ENCODE results near the gene CDH26.
"Not testable (repeated sequence)": the region's sequence is repeated elsewhere in the genome, so short reads cannot be mapped to it uniquely, and the experiment has no call there.

Gene CDH26

DNA sequence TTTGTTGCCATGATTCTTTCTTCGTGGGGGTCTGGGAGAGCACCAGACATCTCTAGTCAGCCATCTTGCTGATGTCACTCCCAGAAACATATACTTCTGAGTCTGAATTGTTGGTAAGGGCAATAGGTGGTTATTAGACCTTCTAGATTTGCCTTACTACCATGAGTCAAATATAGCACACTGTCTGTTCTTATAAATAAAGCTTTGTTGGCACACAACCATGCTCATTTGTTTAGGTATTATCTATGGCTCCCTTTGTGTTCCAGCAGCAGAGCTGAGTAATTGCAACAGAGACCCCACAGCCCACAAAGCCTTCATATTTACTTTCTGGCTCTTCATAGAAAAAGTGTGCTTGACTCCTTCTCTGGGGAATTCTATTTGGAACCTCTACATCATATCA is 62.9 kb downstream of the CDH26 start:
- no peak for DNase-seq

DNA sequence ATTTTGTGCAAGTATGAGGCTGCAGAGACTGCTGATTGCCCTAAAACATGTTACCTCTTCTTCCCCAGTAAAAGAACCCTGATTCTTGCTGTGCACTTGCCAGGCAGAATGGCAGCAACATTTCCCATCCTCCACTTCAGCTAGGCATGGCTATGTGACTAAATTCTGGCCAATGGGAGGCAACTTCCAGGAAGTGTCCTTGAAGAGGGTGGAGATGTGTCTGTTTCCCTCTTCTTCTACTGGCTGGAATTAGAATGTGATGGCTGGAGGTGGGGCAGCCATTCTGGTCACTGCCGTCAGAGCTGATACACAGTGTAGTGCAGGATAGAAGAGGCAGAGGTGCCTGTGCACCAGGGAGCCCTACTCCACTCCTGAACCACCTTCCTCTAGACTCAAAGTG is 64.6 kb downstream of the CDH26 start:
- DNase-seq, result no peak

DNA sequence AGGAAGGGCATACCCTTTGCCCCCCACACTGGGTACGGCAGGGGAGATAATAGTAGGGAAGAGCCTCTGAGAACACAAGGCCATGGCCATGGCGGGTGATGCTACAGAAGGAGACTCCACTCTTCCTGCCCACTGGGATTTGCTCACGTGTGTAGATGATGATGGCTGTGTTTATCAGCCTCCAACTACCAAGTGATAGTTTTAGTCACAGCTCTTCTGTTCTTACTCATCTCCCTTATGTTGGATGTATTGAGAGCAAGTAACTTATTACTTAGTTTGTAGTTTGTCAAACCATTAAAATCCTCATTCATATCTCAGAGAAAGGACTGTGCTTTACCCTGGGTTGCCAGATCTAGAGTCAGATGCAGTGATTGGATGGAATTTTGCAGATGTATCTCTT is 66.0 kb downstream of the CDH26 start:
- no peak for DNase-seq

DNA sequence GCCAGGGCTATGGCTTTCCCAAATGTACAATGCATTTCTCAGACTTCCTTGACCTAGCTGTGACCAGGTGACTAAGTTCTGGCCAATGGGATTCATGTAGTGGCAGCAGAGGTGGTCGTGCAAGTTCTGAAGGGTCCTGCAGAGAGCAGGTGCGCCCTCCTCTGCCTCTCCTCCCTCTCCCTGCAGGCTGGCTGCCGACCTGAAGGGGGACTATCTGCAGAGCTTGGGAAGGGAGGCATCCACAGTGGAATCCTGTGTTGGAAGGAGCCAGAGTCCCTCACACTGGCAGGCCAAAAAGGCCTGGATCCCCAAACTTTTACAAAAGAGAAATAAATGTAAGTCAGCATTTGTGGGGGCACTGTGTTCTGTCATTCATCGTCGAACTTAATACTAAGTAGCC is 66.6 kb downstream of the CDH26 start:
- DNase-seq, result no peak

- DNase-seq, result no peak
Observed at GRCh38 chr20:60026010-60026409, 67.8 kb downstream of the CDH26 start.

- no peak for DNase-seq
Observed at GRCh38 chr20:60030471-60030870, 72.2 kb downstream of the CDH26 start.

DNA sequence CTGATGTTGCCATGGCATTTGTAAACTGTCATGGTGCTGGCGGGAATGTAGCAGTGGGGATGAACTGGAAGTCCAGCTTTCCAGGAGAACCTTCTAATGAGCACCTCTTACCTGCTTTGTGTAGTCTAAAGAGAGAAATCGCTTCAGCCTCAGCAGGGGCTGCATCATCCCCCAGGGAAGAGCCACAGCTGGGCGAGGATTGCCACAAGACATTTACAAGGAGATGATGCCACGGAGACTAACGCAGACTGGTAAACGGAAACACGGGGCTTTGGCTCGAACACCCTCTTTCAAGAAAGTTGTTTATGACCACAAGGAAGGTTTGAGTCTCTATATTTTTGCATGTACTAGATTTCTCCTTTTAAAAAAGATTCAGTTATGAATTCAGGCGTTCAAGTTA is 72.9 kb downstream of the CDH26 start:
- no peak for DNase-seq

GRCh38 chr20:60034231-60035110 is 76.2 kb downstream of the CDH26 start:
- DNase-seq, result no peak

DNA sequence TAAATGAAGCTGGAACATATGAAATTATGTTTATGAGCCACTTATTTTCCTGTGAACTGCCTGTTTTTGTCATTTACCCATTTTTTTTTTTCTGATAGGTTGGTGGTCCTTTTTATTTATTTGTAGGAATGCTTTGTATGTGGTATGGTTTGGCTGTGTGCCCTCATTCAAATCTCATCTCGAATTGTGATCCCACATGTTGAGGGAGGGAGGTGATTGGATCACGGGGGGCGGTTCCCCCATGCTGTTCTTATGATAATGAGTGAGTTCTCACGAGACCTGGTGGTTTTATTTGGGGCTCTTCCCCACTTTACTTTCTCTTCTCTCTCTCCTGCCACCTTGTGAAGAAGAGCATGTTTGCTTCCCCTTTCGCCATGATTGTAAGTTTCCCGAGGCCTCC is 77.3 kb downstream of the CDH26 start:
- DNase-seq, result no peak

DNA sequence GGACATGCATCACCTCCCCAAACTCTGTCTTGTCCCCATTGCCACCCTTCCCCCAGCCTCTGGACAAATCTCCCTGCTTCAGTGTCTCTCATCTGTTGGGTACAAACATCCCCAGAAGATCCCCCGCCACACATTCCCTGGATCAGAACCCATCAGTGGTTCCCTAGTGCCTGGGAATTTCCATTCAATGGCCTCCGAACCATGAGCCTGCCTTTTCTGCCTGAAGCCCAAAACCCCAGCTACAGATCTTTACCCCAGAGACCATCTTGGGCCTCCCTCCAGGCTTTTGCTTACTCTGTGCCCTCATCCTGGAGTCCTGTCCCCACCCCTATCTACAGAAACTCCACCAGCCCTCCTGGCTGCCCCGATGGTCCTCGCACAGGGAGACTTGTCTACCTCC is 78.1 kb downstream of the CDH26 start:
- DNase-seq, result no peak

- DNase-seq, result no peak
Observed at GRCh38 chr20:60036746-60037499, 78.7 kb downstream of the CDH26 start.

DNA sequence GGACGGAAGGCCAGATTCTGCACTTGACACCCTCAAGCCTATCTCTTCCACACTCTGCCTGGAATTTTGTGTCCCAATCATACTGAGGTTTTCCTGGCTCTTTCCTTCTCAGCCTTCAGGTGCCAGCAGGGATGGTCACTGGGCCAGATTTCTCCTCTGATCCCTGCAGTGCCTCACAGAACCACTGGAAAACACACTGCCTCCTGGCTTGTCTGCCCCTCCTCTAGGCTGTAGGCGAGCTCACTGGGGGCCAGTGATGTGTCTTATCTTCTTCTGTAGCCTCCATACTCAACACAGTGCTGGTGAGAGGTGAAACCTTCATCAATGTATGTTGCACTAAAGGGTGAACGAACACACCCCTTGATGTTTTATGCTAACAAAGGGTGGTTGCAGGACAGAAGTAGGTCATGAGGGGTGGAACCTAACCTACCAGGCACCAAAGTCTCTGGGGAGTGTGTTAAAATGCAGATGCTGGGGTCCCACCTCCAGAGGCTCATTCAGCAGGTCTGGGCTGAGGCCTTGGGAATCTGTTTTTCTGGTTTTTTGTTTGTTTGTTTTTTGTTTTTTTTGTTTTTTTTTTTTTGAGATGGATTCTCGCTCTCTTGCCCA is 80.3 kb downstream of the CDH26 start:
- no peak for DNase-seq

DNA sequence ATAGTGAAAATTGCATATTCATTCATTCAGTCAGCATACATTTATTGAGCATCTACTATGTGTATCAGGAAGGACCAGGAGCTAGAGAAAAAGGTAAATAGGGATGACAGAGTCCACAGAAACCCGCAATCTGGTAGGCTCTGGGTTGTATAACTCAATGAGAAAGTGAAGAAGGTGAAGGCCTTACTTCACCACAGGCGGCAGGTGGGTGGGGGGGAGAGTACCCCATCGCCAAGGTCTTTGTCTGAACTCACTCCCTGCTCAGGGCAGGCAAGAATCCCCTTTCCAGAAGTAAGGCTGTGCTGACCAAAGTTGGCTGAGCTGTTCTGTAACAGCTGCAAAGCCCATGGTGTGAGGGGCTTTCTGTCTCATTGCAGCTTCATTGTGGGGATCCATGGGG is 81.3 kb downstream of the CDH26 start:
- no peak for DNase-seq

DNA sequence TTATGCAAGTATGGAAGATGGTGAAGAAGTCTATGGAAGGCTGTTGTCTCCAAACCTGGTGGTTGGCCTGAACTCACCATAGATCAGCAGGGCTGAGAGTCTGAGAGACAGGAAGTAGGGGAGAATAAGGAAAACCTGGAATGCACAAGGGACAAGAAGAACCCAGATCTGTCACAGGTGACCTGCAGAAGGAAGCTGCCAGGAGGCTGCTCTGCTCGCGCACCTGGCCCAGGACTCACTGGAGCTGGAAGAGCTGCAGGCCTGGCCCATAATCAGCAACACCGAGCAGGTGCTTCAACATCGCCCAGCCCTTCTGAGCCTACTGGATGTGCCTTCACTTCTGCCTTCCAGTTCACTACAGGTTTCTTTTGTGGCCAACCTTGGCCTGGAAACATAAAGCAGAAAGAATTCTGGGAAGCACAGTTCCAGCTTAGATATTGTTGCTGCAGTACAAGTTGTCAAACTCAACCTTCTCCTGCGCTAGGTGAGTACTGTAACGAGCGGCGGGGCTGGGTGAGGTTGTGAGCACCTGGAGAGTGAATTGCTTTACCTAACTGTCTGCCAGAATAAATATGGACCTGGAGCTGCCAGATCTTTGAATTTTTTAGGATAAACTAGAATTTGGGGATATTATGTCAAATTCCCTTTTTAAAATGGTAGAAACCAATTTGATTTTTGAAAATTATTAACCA is 82.4 kb downstream of the CDH26 start:
- DNase-seq, result no peak

DNA sequence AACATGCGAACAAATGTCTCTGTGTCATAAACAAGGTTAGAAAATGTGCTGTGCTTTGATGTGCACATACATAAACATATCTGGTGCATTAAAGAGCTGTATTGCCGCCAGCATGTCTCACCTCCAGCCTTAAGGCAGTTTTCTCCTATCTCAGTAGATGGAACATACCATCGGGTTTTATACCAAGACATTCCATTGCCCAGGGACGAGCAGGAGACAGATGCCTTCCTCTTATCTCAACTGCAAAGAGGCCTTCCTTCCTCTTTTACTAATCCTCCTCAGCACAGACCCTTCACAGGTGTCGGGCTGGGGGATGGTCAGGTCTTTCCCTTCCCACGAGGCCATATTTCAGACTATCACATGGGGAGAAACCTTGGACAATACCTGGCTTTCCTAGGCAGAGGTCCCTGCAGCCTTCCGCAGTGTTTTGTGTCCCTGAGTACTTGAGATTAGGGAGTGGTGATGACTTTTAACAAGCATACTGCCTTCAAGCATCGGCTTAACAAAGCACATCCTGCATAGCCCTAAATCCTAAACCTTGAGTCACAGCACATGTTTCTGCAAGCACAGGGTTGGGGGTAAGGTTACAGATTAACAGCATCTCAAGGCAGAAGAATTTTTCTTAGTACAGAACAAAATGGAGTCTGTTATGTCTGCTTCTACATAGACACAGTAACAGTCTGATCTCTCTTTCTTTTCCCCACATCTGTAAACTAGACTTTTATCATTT is 83.4 kb downstream of the CDH26 start:
- not testable (repeated sequence) for DNase-seq

- DNase-seq, result no peak
Observed at GRCh38 chr20:60043435-60043834, 85.2 kb downstream of the CDH26 start.

GRCh38 chr20:60046011-60046413 is 87.8 kb downstream of the CDH26 start:
- DNase-seq, result no peak

GRCh38 chr20:60046436-60046835 is 88.2 kb downstream of the CDH26 start:
- no peak for DNase-seq

GRCh38 chr20:60046860-60047259 is 88.6 kb downstream of the CDH26 start:
- no peak for DNase-seq

DNA sequence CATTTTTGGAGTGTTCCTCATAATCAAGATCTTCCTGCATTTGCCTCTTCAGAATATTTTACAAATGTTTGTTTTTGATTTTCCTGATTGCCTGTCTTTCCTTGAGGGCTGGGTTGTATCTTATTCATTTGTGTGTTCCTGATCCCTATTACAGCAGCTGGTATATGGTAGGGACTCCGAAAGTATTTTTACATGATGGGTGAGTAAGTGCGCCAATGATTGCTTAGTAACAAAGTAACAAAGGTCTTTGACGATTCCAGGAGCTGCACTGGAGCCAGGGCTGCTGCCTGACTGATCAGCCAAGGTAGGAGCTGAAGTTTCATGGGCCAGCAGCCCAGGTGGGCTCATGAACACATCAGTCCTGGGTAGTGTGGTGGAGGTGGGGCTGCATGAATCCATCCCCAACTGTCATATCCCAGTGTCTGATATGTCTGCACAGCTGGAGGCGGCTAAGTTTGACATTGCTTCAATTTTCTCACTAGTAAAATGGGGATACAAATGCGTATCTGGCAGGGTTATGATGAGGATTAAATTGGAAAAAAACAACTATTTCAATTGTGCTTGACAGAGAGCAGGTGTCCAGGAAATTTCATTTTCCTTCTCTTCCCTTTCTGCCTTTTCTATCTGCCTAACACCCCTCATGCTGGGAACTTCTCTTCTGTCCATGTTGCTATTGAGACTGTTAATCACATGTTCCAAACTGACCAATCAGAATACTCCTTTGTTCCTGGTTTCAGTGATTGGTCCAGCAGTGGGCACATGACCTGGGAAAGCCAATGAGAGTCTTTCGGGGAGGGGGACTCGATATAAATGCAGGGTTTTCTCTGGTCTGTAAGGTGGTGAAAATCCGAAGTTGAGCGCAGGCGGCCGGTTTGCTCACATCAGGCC is 90.7 kb downstream of the CDH26 start:
- DNase-seq, result no peak

DNA sequence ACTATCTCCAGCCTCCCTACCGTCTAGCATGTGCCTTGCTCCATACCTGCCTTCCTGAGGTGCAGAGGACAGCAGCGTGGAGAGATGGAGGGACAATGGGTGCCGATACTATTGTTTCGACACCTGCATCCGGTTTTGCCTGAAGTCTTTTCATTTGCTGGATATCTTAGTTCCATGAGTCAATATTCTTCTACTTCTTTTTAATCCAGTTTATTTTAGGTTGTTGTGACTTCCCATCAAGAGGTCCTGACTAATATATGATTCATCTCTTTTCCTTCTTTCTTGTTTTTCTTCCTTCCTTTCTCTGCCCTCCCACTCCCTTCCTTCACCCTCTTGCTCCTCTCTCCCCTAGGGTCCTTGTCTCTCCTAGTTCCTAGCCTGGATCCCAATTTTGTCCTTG is 91.4 kb downstream of the CDH26 start:
- no peak for DNase-seq

All from stimulated activated CD4-positive, alpha-beta T cell treated with anti-CD3 and anti-CD28 coated beads, Interleukin-1b, Interleukin-23, amount 100 ng/mL, for 48 hours (primary cell).